MM.1S (cell line): ENCODE results near the gene GTF2H4.

Experiments
- DNase-seq: peaks from one replicate; pipeline ENCODE4 v3.0.0-alpha.2; 2015
- H2AFZ ChIP-seq: fragments of 300-600 bp; sonication (generic); 2 replicates; pipeline ENCODE4 v1.6.0; 2016; ENCODE audit warnings: antibody characterized with exemption, low read length
- H3F3A ChIP-seq: fragments of 300-600 bp; sonication (generic); 2 replicates; pipeline ENCODE4 v1.6.1; 2016; ENCODE audit warnings: mild to moderate bottlenecking, antibody characterized with exemption, low read length, moderate library complexity, mixed read lengths; ENCODE audit not compliant: insufficient read depth
- H3K27ac ChIP-seq: fragments of 300-600 bp; sonication (generic); 2 replicates; pipeline ENCODE4 v1.5.1; 2016; ENCODE audit warnings: mild to moderate bottlenecking, low read length
- H3K27me3 ChIP-seq: fragments of 300-600 bp; sonication (generic); replicated peaks from 2 replicates; pipeline ENCODE4 v1.6.0; 2016; ENCODE audit warnings: low read length; ENCODE audit not compliant: insufficient read depth
- H3K36me3 ChIP-seq: fragments of 300-600 bp; sonication (generic); replicated peaks from 2 replicates; pipeline ENCODE4 v1.6.1; 2016; ENCODE audit warnings: mild to moderate bottlenecking, low read length, mixed read lengths; ENCODE audit not compliant: insufficient read depth
- H3K4me1 ChIP-seq: fragments of 300-600 bp; sonication (generic); 2 replicates; pipeline ENCODE4 v1.6.1; 2016; ENCODE audit warnings: low read length, mixed read lengths
- H3K4me2 ChIP-seq: fragments of 300-600 bp; sonication (generic); 2 replicates; pipeline ENCODE4 v1.6.0; 2016; ENCODE audit warnings: low read depth, low read length
- H3K4me3 ChIP-seq: fragments of 300-600 bp; sonication (generic); 2 replicates; pipeline ENCODE4 v1.5.1; 2016; ENCODE audit warnings: low read length, mixed read lengths
- H3K79me2 ChIP-seq: fragments of 300-600 bp; sonication (generic); 2 replicates; pipeline ENCODE4 v1.6.1; 2016; ENCODE audit warnings: mixed run types, low read length, mixed read lengths
- H3K9ac ChIP-seq: fragments of 300-600 bp; sonication (generic); 2 replicates; pipeline ENCODE4 v1.6.1; 2016; ENCODE audit warnings: low read length, mixed read lengths
- H3K9me2 ChIP-seq: fragments of 300-600 bp; sonication (generic); replicated peaks from 2 replicates; pipeline ENCODE4 v1.6.1; 2016; ENCODE audit warnings: mild to moderate bottlenecking, low read length, mixed read lengths; ENCODE audit not compliant: insufficient read depth
- H3K9me3 ChIP-seq: fragments of 300-600 bp; sonication (generic); replicated peaks from 2 replicates; pipeline ENCODE4 v1.6.1; 2016; ENCODE audit warnings: mild to moderate bottlenecking, low read length, mixed read lengths; ENCODE audit not compliant: insufficient read depth
- H4K20me1 ChIP-seq: fragments of 300-600 bp; sonication (generic); 2 replicates; pipeline ENCODE4 v1.6.1; 2016; ENCODE audit warnings: mild to moderate bottlenecking, low read length, moderate library complexity, mixed read lengths; ENCODE audit not compliant: insufficient read depth
- CTCF ChIP-seq: fragments of 300-600 bp; sonication (generic); IDR thresholded peaks from 2 replicates; pipeline ENCODE4 v1.5.1; 2016; ENCODE audit warnings: antibody characterized with exemption, low read length, mixed read lengths
- EZH2 ChIP-seq: fragments of 300-600 bp; sonication (generic); optimal IDR thresholded peaks from 2 replicates; pipeline ENCODE3; 2017; ENCODE audit warnings: low read depth, mild to moderate bottlenecking, antibody characterized with exemption, low read length, mixed read lengths
- EZH2phosphoT487 ChIP-seq: fragments of 300-600 bp; sonication (generic); IDR thresholded peaks from 2 replicates; pipeline ENCODE4 v1.6.1; 2018; ENCODE audit warnings: antibody characterized with exemption, low read length

The GTF2H4 gene

GRCh38 chr6:30882759-30883684 lies 25.0 kb upstream of the GTF2H4 start:
- H3K36me3 ChIP-seq = no peaks in the 10 kb centered on the region
- H3K9me2 ChIP-seq = no peaks in the 10 kb centered on the region
- no peaks in the 10 kb centered on the region for H3K79me2 ChIP-seq
- no peak overlapping the region for H3K27ac ChIP-seq
- no peak for TF ChIP-seq EZH2
- no peak for TF ChIP-seq EZH2phosphoT487
- TF ChIP-seq CTCF = no peak
- no peaks in the 10 kb centered on the region for H4K20me1 ChIP-seq
- H3K4me3 ChIP-seq = no peak overlapping the region
- H3K27me3 ChIP-seq = peaks cover 53% of the 10 kb centered on the region
- H3F3A ChIP-seq = no peaks in the 10 kb centered on the region
- H3K4me2 ChIP-seq = no peak overlapping the region
- H3K9me3 ChIP-seq = no peaks in the 10 kb centered on the region
- H3K9ac ChIP-seq = no peak overlapping the region
- DNase-seq = no peak
- no peaks in the 10 kb centered on the region for H3K4me1 ChIP-seq
- no peak overlapping the region for H2AFZ ChIP-seq

- H3K9me2 ChIP-seq = no peaks in the 10 kb centered on the region
- H3K27ac ChIP-seq = no peak within 1 kb of the TSS
- H3F3A ChIP-seq = no peaks in the 10 kb centered on the region
- no peaks in the 10 kb centered on the region for H3K79me2 ChIP-seq
- no peak for DNase-seq
- TF ChIP-seq CTCF = no peak
- TF ChIP-seq EZH2 = no peak
- no peak for TF ChIP-seq EZH2phosphoT487
- H3K9me3 ChIP-seq = no peaks in the 10 kb centered on the region
- no peak within 1 kb of the TSS for H3K9ac ChIP-seq
- H3K4me1 ChIP-seq = no peaks in the 10 kb centered on the region
- H4K20me1 ChIP-seq = no peaks in the 10 kb centered on the region
- H3K36me3 ChIP-seq = no peaks in the 10 kb centered on the region
- H3K27me3 ChIP-seq = peaks cover 53% of the 10 kb centered on the region
- peak within 1 kb of the TSS; percentile 46 for H3K4me3 ChIP-seq
- H3K4me2 ChIP-seq = peak within 1 kb of the TSS; percentile 77
- H2AFZ ChIP-seq = peak within 1 kb of the TSS; percentile 42; the same call in 1 of the 2 replicates
Observed at GRCh38 chr6:30883685-30884520, 24.1 kb upstream of the GTF2H4 start, which contains the start of gene DDR1. TSS of gene DDR1 (plus strand) at chr6:30884519. CDS start at chr6:30888730, 4,211 bp downstream.

GRCh38 chr6:30884521-30885480 lies 23.2 kb upstream of the GTF2H4 start:
- Histone ChIP-seq H3K9ac (no peak overlapping the region), H3K27me3 (peaks cover 57% of the 10 kb centered on the region), H3K9me3 (no peaks in the 10 kb centered on the region), H3K27ac (no peak overlapping the region), H3K4me2 (peak overlapping the region; percentile 64), H2AFZ (peak overlapping the region; percentile 42; the same call in 1 of the 2 replicates), H3K36me3 (no peaks in the 10 kb centered on the region), H3F3A (no peaks in the 10 kb centered on the region), H3K79me2 (no peaks in the 10 kb centered on the region), H3K9me2 (no peaks in the 10 kb centered on the region), H3K4me1 (no peaks in the 10 kb centered on the region), H3K4me3 (peak overlapping the region; percentile 46), H4K20me1 (no peaks in the 10 kb centered on the region)
- DNase-seq = no peak
- TF ChIP-seq EZH2 (no peak), EZH2phosphoT487 (no peak), CTCF (no peak)
